ENCODE measurements around the gene COL4A6.

COL4A6 gene

DNA sequence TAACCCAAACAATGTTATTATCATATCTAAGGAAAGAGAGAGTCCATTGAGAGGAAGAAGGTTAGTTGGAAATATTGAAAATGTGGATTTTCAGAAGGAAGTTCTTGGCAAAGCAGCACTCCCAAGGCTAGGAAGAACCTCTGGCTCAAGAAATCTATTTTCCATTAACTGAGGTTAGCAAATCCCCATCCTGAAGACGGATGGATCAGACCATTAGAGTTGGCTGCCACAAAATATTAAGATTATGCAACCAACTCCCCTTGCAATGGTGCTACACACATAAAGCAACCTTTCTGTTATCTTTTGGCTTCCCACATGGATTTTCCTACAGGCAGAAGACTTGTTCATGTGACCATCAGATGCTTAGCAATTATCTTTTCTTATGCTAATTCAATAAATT lies 96.3 kb downstream of the COL4A6 start:
- H3K27ac ChIP-seq (ENCODE audit: low read depth, low read length): no peak overlapping the region
- no peaks in the 10 kb centered on the region for H3K79me2 ChIP-seq (ENCODE audit: insufficient read depth, low read length)
- H3K9me3 ChIP-seq (ENCODE audit: insufficient read depth, low read length): no peaks in the 10 kb centered on the region
- TF ChIP-seq, protein P1, sequence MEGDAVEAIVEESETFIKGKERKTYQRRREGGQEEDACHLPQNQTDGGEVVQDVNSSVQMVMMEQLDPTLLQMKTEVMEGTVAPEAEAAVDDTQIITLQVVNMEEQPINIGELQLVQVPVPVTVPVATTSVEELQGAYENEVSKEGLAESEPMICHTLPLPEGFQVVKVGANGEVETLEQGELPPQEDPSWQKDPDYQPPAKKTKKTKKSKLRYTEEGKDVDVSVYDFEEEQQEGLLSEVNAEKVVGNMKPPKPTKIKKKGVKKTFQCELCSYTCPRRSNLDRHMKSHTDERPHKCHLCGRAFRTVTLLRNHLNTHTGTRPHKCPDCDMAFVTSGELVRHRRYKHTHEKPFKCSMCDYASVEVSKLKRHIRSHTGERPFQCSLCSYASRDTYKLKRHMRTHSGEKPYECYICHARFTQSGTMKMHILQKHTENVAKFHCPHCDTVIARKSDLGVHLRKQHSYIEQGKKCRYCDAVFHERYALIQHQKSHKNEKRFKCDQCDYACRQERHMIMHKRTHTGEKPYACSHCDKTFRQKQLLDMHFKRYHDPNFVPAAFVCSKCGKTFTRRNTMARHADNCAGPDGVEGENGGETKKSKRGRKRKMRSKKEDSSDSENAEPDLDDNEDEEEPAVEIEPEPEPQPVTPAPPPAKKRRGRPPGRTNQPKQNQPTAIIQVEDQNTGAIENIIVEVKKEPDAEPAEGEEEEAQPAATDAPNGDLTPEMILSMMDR (IDR thresholded peaks at IDR 0.05; ENCODE audit: insufficient read depth, low read length, poor library complexity, severe bottlenecking): no peak
- TF ChIP-seq EZH2phosphoT487 (conservative IDR thresholded peaks at IDR 0.05; ENCODE audit: low read length): no peak
- H3F3A ChIP-seq (ENCODE audit: insufficient read depth): no peaks in the 10 kb centered on the region
- H3K4me2 ChIP-seq (ENCODE audit: low read depth, low read length, poor library complexity, severe bottlenecking): no peak overlapping the region
- no peaks in the 10 kb centered on the region for H3K9me2 ChIP-seq (replicated peaks; ENCODE audit: insufficient read depth, low read length)
- H2AFZ ChIP-seq (ENCODE audit: low read depth, low read length, severe bottlenecking): no peak overlapping the region
- no peaks in the 10 kb centered on the region for H3K27me3 ChIP-seq (ENCODE audit: low read length)
- no peaks in the 10 kb centered on the region for H3K36me3 ChIP-seq (ENCODE audit: low read length)
- no peak overlapping the region for H3K4me3 ChIP-seq (ENCODE audit: insufficient read depth, low read length, poor library complexity, severe bottlenecking)
- H4K20me1 ChIP-seq (ENCODE audit: low read depth, low read length): no peaks in the 10 kb centered on the region
- H3K9ac ChIP-seq (ENCODE audit: low read length): no peak overlapping the region

DNA sequence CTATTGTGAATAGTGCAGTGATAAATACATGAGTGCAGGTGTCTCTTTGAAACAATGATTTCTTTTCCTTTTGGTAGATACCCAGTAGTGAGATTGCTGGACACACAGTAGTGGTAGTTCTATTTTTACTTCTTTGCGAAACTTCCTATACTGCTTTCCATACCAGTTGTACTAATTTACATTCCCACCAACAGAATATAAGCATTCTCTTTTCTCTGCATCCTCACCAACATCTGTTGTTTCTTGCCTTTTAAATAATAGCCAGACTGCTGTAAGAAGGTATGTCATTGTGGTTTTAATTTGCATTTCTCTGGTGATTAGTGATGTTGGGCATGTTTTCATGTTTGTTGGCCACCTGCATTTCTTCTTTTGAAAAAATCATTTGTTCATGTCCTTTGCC lies 105.9 kb downstream of the COL4A6 start:
- TF ChIP-seq EZH2phosphoT487 (conservative IDR thresholded peaks at IDR 0.05; ENCODE audit: low read length): no peak
- TF ChIP-seq, protein P1 (IDR thresholded peaks at IDR 0.05; ENCODE audit: insufficient read depth, low read length, poor library complexity, severe bottlenecking): no peak
- H3K9me3 ChIP-seq (ENCODE audit: insufficient read depth, low read length): no peaks in the 10 kb centered on the region
- no peaks in the 10 kb centered on the region for H3K36me3 ChIP-seq (ENCODE audit: low read length)
- no peaks in the 10 kb centered on the region for H3F3A ChIP-seq (ENCODE audit: insufficient read depth)
- no peak overlapping the region for H2AFZ ChIP-seq (ENCODE audit: low read depth, low read length, severe bottlenecking)
- H4K20me1 ChIP-seq (ENCODE audit: low read depth, low read length): no peaks in the 10 kb centered on the region
- H3K79me2 ChIP-seq (ENCODE audit: insufficient read depth, low read length): no peaks in the 10 kb centered on the region
- no peaks in the 10 kb centered on the region for H3K27me3 ChIP-seq (ENCODE audit: low read length)
- H3K9ac ChIP-seq (ENCODE audit: low read length): no peak overlapping the region
- H3K27ac ChIP-seq (ENCODE audit: low read depth, low read length): no peak overlapping the region
- H3K9me2 ChIP-seq (replicated peaks; ENCODE audit: insufficient read depth, low read length): no peaks in the 10 kb centered on the region
- H3K4me3 ChIP-seq (ENCODE audit: insufficient read depth, low read length, poor library complexity, severe bottlenecking): no peak overlapping the region
- H3K4me2 ChIP-seq (ENCODE audit: low read depth, low read length, poor library complexity, severe bottlenecking): no peak overlapping the region

DNA sequence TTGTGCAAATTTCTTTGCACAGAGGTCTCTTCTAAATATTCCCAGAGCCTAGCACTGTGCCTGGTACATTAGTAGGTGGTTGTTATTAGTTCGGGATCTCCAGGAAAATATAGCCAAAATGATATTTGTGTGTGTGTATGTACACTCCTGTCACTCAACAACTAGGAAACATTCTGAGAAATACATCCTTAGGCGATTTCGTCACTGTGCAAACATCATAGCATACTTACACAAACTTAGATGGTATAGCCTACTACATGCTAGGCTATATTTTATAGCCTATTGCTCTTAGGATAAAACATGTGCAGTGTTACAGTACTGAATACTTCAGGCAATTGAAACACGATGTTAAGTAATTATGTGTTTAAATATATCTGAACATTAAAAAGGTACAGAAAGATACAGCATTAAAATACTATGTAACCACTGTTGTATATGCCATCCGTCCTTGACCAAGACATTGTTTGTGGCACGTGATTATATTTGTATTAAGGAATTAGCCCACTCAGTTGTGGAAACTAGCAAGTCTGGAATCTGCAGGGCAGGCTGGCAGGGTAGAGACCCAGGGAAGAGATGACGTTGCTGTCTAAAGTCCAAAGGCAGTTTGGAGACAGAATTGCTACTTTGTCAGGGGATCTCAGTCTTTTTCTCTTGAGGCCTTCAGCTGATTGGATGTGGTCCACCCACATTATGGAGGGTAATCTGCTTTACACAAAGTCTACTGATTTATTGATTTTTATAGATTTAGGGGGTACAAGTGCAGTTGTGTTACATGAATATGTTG lies 106.9 kb downstream of the COL4A6 start:
- Histone ChIP-seq H3K79me2 (ENCODE audit: insufficient read depth, low read length) (no peaks in the 10 kb centered on the region), H3K4me3 (ENCODE audit: insufficient read depth, low read length, poor library complexity, severe bottlenecking) (no peak overlapping the region), H3K9me2 (replicated peaks; ENCODE audit: insufficient read depth, low read length) (no peaks in the 10 kb centered on the region), H3K27ac (ENCODE audit: low read depth, low read length) (no peak overlapping the region), H4K20me1 (ENCODE audit: low read depth, low read length) (no peaks in the 10 kb centered on the region), H3K9me3 (ENCODE audit: insufficient read depth, low read length) (no peaks in the 10 kb centered on the region), H3K36me3 (ENCODE audit: low read length) (no peaks in the 10 kb centered on the region), H3K9ac (ENCODE audit: low read length) (no peak overlapping the region), H3K27me3 (ENCODE audit: low read length) (no peaks in the 10 kb centered on the region), H3F3A (ENCODE audit: insufficient read depth) (no peaks in the 10 kb centered on the region), H2AFZ (ENCODE audit: low read depth, low read length, severe bottlenecking) (no peak overlapping the region), H3K4me2 (ENCODE audit: low read depth, low read length, poor library complexity, severe bottlenecking) (no peak overlapping the region)
- TF ChIP-seq EZH2phosphoT487 (conservative IDR thresholded peaks at IDR 0.05; ENCODE audit: low read length): no peak
- TF ChIP-seq, protein P1 (IDR thresholded peaks at IDR 0.05; ENCODE audit: insufficient read depth, low read length, poor library complexity, severe bottlenecking): no peak
